ENCODE measurements around the gene LRRC32.
"Not testable (repeated sequence)": the region's sequence is repeated elsewhere in the genome, so short reads cannot be mapped to it uniquely, and the experiment has no call there.

Gene LRRC32

DNA sequence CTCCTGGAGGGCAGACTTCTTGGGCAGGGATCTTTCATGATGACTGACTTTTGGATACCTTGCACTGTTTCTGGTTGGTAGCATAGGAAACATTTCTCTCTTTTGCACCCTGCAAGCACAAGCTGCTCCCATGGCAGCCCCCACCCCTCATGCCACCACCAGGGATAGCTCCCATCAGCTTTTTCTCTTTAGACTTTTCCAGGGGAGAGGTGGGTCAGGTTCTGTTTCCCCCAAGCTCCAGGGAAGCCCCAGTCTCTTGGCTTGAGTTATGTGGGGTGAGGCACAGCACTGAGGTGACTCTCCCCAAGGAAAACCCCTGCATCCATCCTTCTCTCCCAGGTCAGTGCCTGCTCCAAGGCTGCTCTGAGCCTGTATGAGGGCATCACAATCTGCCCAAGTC, 22.5 kb downstream of the LRRC32 start:
- no peak overlapping the region for H3K4me3 ChIP-seq (ENCODE audit: low read length)
- DNase-seq (ENCODE audit: low read depth) = no peak
- TF ChIP-seq, protein P1, sequence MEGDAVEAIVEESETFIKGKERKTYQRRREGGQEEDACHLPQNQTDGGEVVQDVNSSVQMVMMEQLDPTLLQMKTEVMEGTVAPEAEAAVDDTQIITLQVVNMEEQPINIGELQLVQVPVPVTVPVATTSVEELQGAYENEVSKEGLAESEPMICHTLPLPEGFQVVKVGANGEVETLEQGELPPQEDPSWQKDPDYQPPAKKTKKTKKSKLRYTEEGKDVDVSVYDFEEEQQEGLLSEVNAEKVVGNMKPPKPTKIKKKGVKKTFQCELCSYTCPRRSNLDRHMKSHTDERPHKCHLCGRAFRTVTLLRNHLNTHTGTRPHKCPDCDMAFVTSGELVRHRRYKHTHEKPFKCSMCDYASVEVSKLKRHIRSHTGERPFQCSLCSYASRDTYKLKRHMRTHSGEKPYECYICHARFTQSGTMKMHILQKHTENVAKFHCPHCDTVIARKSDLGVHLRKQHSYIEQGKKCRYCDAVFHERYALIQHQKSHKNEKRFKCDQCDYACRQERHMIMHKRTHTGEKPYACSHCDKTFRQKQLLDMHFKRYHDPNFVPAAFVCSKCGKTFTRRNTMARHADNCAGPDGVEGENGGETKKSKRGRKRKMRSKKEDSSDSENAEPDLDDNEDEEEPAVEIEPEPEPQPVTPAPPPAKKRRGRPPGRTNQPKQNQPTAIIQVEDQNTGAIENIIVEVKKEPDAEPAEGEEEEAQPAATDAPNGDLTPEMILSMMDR (conservative IDR thresholded peaks at IDR 0.05; ENCODE audit: low read depth, low read length) = no peak

- H3K4me3 ChIP-seq (ENCODE audit: low read length) = no peak overlapping the region
- TF ChIP-seq, protein P1 (conservative IDR thresholded peaks at IDR 0.05; ENCODE audit: low read depth, low read length) = no peak
- no peak for DNase-seq (ENCODE audit: low read depth)
These were observed 23.5 kb downstream of the LRRC32 start for GRCh38 chr11:76646882-76647534.

- TF ChIP-seq, protein P1 (conservative IDR thresholded peaks at IDR 0.05; ENCODE audit: low read depth, low read length) = no peak
- DNase-seq (ENCODE audit: low read depth) = no peak
- H3K4me3 ChIP-seq (ENCODE audit: low read length) = no peak overlapping the region
These were observed 26.0 kb downstream of the LRRC32 start for GRCh38 chr11:76644591-76644990.

DNA sequence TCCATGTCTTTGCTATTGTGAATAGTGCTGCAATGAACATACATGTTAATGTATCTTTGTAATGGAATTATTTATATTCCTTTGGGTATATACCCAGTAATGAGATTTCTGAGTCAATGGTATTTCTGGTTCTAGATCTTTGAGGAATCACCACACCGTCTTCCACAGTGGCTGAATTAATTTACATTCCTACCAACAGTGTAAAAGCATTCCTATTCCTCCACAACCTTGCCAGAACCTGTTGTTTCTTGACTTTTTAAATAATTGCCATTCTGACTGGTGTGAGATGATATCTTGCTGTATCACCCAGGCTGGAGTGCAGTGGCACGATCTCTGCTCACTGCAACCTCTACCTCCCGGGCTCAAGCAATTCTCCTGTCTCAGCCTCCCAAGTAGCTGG, 26.8 kb downstream of the LRRC32 start:
- DNase-seq (ENCODE audit: low read depth); H3K4me3 ChIP-seq (ENCODE audit: low read length): not testable (repeated sequence)

GRCh38 chr11:76642341-76642740, 28.2 kb downstream of the LRRC32 start:
- TF ChIP-seq, protein P1 (conservative IDR thresholded peaks at IDR 0.05; ENCODE audit: low read depth, low read length) = no peak
- DNase-seq (ENCODE audit: low read depth) = no peak
- no peak overlapping the region for H3K4me3 ChIP-seq (ENCODE audit: low read length)

- DNase-seq (ENCODE audit: low read depth) = no peak
- H3K4me3 ChIP-seq (ENCODE audit: low read length) = no peak overlapping the region
- TF ChIP-seq, protein P1 (conservative IDR thresholded peaks at IDR 0.05; ENCODE audit: low read depth, low read length) = no peak
These were observed 28.6 kb downstream of the LRRC32 start for GRCh38 chr11:76641905-76642304.

DNA sequence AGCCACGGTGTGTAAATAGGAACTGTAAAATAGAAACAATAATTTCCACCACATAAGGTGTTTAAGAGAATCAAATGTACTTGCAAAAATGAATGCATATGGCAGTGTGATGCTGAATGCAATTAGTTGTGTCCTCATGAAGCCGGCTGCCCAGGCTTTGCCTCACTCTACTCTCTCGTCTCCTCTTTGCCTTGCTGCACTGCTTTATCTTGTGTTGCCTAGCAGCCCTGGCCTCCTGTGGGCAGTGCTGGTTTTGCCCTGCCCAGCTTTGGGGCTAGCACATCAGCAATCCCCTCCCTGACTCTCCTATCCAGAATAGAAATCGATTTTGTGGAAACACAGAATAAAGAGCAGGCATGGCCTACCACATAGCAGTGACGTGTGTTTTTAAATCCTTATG, 30.0 kb downstream of the LRRC32 start:
- H3K4me3 ChIP-seq (ENCODE audit: low read length) = no peak overlapping the region
- no peak for DNase-seq (ENCODE audit: low read depth)
- TF ChIP-seq, protein P1 (conservative IDR thresholded peaks at IDR 0.05; ENCODE audit: low read depth, low read length) = no peak
